Trophoblast cell (in vitro differentiated cells and primary cell): ENCODE results near the gene GTF2F2.
"Not testable (repeated sequence)": the region's sequence is repeated elsewhere in the genome, so short reads cannot be mapped to it uniquely, and the experiment has no call there.

Experiments used
- DNase-seq, 2 donors: peaks; one replicate each; pipeline ENCODE4 v3.0.0-alpha.2; 2016
- H2AFZ ChIP-seq: 2 replicates; pipeline ENCODE4 v1.6.1; 2013; ENCODE audit warnings: low read length, moderate library complexity, mild to moderate bottlenecking; ENCODE audit not compliant: insufficient read depth, poor library complexity
- H2AK5ac ChIP-seq: 2 replicates; pipeline ENCODE4 v1.6.1; 2013; ENCODE audit warnings: mild to moderate bottlenecking, low read length
- H2BK120ac ChIP-seq: 2 replicates; pipeline ENCODE4 v1.6.1; 2013; ENCODE audit warnings: low read length, mild to moderate bottlenecking, moderate library complexity; ENCODE audit not compliant: insufficient read depth, poor library complexity
- H2BK12ac ChIP-seq: 2 replicates; pipeline ENCODE4 v1.6.1; 2013; ENCODE audit warnings: mild to moderate bottlenecking, low read length, moderate library complexity
- H2BK5ac ChIP-seq: 2 replicates; pipeline ENCODE4 v1.6.1; 2013; ENCODE audit warnings: low read length, low read depth, moderate library complexity, mild to moderate bottlenecking; ENCODE audit not compliant: poor library complexity
- H3K14ac ChIP-seq: 2 replicates; pipeline ENCODE4 v1.6.1; 2013; ENCODE audit warnings: mild to moderate bottlenecking, low read length
- H3K18ac ChIP-seq: 2 replicates; pipeline ENCODE4 v1.6.1; 2013; ENCODE audit warnings: mild to moderate bottlenecking, low read length
- H3K23ac ChIP-seq: 2 replicates; pipeline ENCODE4 v1.6.1; 2013; ENCODE audit warnings: low read length
- H3K27ac ChIP-seq: 2 replicates; pipeline ENCODE4 v1.5.1; 2013; ENCODE audit warnings: low read depth, mild to moderate bottlenecking, inconsistent platforms, low read length, moderate library complexity
- H3K27me3 ChIP-seq: 2 replicates; pipeline ENCODE4 v1.6.1; 2013; ENCODE audit warnings: inconsistent platforms, mild to moderate bottlenecking, low read length, moderate library complexity; ENCODE audit not compliant: insufficient read depth
- H3K36me3 ChIP-seq, 2 experiments: 1 replicate in 1 of 2; 2 replicates in 1 of 2; pipeline ENCODE4 v1.6.1; 2013; ENCODE audit warnings: low read length in 2 of 2, mild to moderate bottlenecking in 2 of 2, moderate library complexity in 1 of 2; ENCODE audit not compliant: insufficient read depth in 2 of 2, control insufficient read depth in 1 of 2
- H3K4ac ChIP-seq: 2 replicates; pipeline ENCODE4 v1.6.1; 2013; ENCODE audit warnings: low read depth, mild to moderate bottlenecking, low read length, moderate library complexity
- H3K4me1 ChIP-seq, 2 experiments: 1 replicate in 1 of 2; 2 replicates in 1 of 2; pipeline ENCODE4 v1.6.1; 2013; ENCODE audit warnings: low read length in 2 of 2, mild to moderate bottlenecking in 2 of 2, moderate library complexity in 1 of 2; ENCODE audit not compliant: insufficient read depth in 2 of 2, control insufficient read depth in 1 of 2
- H3K4me2 ChIP-seq: 2 replicates; pipeline ENCODE4 v1.6.1; 2013; ENCODE audit warnings: inconsistent platforms, mild to moderate bottlenecking, low read length, moderate library complexity
- H3K4me3 ChIP-seq: 2 replicates; pipeline ENCODE4 v1.5.1; 2013; ENCODE audit warnings: mild to moderate bottlenecking, low read depth, low read length, inconsistent platforms
- H3K79me1 ChIP-seq: one replicate; pipeline ENCODE4 v1.6.1; 2013; ENCODE audit warnings: low read length
- H3K79me2 ChIP-seq: 2 replicates; pipeline ENCODE4 v1.6.1; 2013; ENCODE audit warnings: low read length, mild to moderate bottlenecking; ENCODE audit not compliant: control insufficient read depth, insufficient read depth, poor library complexity
- H3K9ac ChIP-seq: 2 replicates; pipeline ENCODE4 v1.6.1; 2013; ENCODE audit warnings: mild to moderate bottlenecking, low read length
- H3K9me3 ChIP-seq: 2 replicates; pipeline ENCODE4 v1.6.1; 2013; ENCODE audit warnings: low read depth, mild to moderate bottlenecking, control low read depth, inconsistent platforms, low read length; ENCODE audit not compliant: insufficient read depth
- H4K12ac ChIP-seq: 2 replicates; pipeline ENCODE4 v1.6.1; 2013; ENCODE audit warnings: low read depth, mild to moderate bottlenecking, low read length, moderate library complexity
- H4K8ac ChIP-seq: 2 replicates; pipeline ENCODE4 v1.6.1; 2013; ENCODE audit warnings: low read depth, mild to moderate bottlenecking, low read length, moderate library complexity
- H4K91ac ChIP-seq: one replicate; pipeline ENCODE4 v1.6.1; 2013; ENCODE audit warnings: low read depth, mild to moderate bottlenecking, low read length, moderate library complexity
- WGBS: extraction: QIAGEN DNeasy Blood & Tissue Kit; methylation state at CpG from one replicate; pipeline ENCODE4 v1.1.7; 2013; ENCODE audit warnings: missing lambda C conversion rate; ENCODE audit not compliant: insufficient read length, insufficient coverage; ENCODE audit errors: extremely low coverage; 5-methylcytosine and 5-hydroxymethylcytosine counted together

Gene GTF2F2

DNA sequence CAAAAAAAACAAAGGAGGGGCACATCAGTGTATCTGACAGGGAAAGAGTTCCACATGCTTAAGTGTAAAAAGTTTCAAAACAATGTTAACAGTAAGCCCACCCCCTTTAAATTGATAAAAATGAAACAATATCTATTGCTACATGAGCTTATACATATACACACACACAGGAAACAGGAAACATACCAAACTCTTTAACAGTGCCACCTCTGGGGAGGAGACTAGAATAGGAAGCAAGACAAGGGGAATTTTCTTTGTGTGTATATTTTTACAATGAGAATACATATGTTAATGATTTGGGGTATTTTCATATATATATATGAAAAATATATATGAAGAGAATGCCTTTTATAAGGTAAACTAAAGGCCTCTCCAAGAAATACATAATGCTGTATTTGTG, 175.9 kb downstream of the GTF2F2 start:
- no peak overlapping the region for H3K23ac ChIP-seq
- H2BK5ac ChIP-seq, result no peak overlapping the region
- no peak overlapping the region for H3K9ac ChIP-seq
- no peak overlapping the region for H3K18ac ChIP-seq
- DNase-seq, result no peak
- no peak overlapping the region for H3K4me2 ChIP-seq
- no peaks in the 10 kb centered on the region for H3K79me1 ChIP-seq
- no peak overlapping the region for H2BK12ac ChIP-seq
- H2BK120ac ChIP-seq, result no peak overlapping the region
- no peak overlapping the region for H3K14ac ChIP-seq
- no peaks in the 10 kb centered on the region for H3K79me2 ChIP-seq
- no peak overlapping the region for H3K4ac ChIP-seq
- peaks cover 1% of the 10 kb centered on the region for H3K9me3 ChIP-seq
- no peaks in the 10 kb centered on the region for H3K27me3 ChIP-seq
- H4K12ac ChIP-seq, result no peak overlapping the region
- H2AK5ac ChIP-seq, result no peak overlapping the region
- H3K4me1 ChIP-seq, result no peaks in the 10 kb centered on the region
- H3K27ac ChIP-seq, result no peak overlapping the region
- H3K36me3 ChIP-seq, result no peaks in the 10 kb centered on the region
- H3K4me3 ChIP-seq, result no peak overlapping the region
- H2AFZ ChIP-seq, result no peak overlapping the region
- H4K91ac ChIP-seq, result no peak overlapping the region
- H4K8ac ChIP-seq, result no peak overlapping the region

DNA sequence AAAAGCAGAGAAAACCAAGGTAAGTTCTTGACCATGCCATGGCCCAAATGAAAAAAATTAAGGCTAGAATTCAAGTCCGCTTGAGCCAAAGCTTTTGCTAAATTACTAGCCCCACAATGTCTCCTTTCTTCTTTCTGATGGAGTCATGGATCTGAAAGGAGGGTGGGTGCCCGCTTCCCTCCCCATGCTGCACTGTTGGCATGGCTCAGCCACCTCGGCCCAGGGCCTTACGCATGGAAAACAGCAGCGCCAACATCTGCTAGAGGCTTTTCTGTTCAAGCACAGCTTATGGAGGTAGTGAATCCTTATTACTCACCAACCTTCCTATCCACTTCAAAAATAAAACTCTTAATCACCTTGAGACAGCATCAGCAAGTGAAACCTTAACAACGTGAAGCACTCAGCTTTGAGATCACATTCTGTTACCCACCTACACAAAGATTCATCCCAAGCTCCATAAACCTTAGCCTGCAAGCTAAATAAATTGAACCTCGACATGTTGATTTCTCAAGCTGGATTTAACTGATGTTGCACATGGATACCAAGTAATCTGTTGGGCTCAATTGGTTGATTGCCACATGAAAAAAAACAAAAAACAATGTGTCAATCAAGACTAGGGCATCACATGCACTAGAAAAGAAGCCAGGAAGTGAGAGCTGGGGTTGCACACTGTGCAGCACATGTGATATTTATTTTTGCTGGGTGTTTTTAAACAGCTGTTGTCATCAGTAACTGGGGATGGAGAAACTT, 177.3 kb downstream of the GTF2F2 start:
- Histone ChIP-seq H2BK5ac (no peak overlapping the region), H3K14ac (no peak overlapping the region), H2BK12ac (no peak overlapping the region), H3K9ac (no peak overlapping the region), H3K4me2 (no peak overlapping the region), H3K27me3 (no peaks in the 10 kb centered on the region), H3K79me1 (no peaks in the 10 kb centered on the region), H4K91ac (no peak overlapping the region), H3K23ac (no peak overlapping the region), H4K12ac (no peak overlapping the region), H3K79me2 (no peaks in the 10 kb centered on the region), H4K8ac (no peak overlapping the region), H3K18ac (no peak overlapping the region), H3K4ac (no peak overlapping the region), H3K4me3 (peak overlapping the region; percentile 42), H2AFZ (no peak overlapping the region), H3K9me3 (peaks cover 1% of the 10 kb centered on the region), H2AK5ac (no peak overlapping the region), H3K36me3 (no peaks in the 10 kb centered on the region), H2BK120ac (no peak overlapping the region), H3K4me1 (no peaks in the 10 kb centered on the region), H3K27ac (no peak overlapping the region)
- no peak for DNase-seq
- no CpG with 5 or more reads among the region's 7 CpGs for WGBS

DNA sequence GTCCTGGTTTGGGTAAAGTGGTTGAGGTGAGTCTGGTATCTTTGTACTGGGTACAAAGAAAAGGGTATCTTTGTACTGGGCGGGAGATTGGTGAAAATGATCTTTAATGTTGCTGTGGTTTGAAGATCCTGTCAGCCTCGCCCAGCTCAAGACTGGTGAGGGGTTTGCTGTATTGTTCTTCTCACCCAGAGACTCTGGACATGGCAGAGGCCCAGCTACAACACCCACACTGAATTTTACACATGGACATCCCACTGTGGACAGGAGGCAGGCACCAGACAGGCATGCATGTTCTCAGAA, 177.8 kb downstream of the GTF2F2 start:
- Histone ChIP-seq H3K18ac (no peak overlapping the region), H3K4me1 (no peaks in the 10 kb centered on the region), H4K8ac (no peak overlapping the region), H3K4ac (no peak overlapping the region), H3K9ac (no peak overlapping the region), H2BK120ac (no peak overlapping the region), H3K9me3 (peaks cover 1% of the 10 kb centered on the region), H3K27ac (no peak overlapping the region), H2BK12ac (no peak overlapping the region), H3K23ac (no peak overlapping the region), H3K14ac (no peak overlapping the region), H4K12ac (no peak overlapping the region), H2AK5ac (no peak overlapping the region), H2BK5ac (no peak overlapping the region), H3K4me2 (no peak overlapping the region), H3K79me1 (no peaks in the 10 kb centered on the region), H3K4me3 (no peak overlapping the region), H3K27me3 (no peaks in the 10 kb centered on the region), H3K36me3 (no peaks in the 10 kb centered on the region), H4K91ac (no peak overlapping the region), H3K79me2 (no peaks in the 10 kb centered on the region), H2AFZ (no peak overlapping the region)
- no CpG with 5 or more reads among the region's 2 CpGs for WGBS
- DNase-seq, result no peak

DNA sequence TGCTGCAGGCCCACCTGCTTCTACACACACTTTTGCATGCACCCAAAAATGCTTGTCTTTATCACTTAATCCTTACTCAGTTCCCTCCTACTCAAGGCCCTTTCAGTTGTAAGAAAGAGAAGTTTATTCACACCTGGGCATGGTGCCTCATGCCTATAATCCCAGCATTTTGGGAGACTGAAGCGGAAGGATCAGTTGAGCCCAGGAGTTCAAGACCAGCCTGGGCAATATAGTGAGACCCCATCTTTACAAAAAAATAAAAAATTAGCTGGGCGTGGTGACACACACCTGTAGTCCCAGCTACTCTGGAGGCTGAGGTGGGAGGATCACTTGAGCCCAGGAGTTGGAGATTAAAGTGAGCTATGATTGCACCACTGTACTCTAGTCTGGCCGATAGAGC, 178.2 kb downstream of the GTF2F2 start:
- H3K9me3 ChIP-seq, H4K12ac ChIP-seq, H3K27ac ChIP-seq, H3K4me3 ChIP-seq, H3K9ac ChIP-seq, H2BK12ac ChIP-seq, H3K79me1 ChIP-seq, H2BK120ac ChIP-seq, H4K91ac ChIP-seq, H2AK5ac ChIP-seq, H4K8ac ChIP-seq, H3K4me2 ChIP-seq, H3K27me3 ChIP-seq, DNase-seq, H3K14ac ChIP-seq, H3K79me2 ChIP-seq, H3K18ac ChIP-seq, H3K4ac ChIP-seq, H3K23ac ChIP-seq, H3K4me1 ChIP-seq, H2AFZ ChIP-seq, H3K36me3 ChIP-seq, H2BK5ac ChIP-seq: not testable (repeated sequence)
- no CpG with 5 or more reads among the region's 3 CpGs for WGBS
